Measurements from ENCODE around the gene C1GALT1.

DNA sequence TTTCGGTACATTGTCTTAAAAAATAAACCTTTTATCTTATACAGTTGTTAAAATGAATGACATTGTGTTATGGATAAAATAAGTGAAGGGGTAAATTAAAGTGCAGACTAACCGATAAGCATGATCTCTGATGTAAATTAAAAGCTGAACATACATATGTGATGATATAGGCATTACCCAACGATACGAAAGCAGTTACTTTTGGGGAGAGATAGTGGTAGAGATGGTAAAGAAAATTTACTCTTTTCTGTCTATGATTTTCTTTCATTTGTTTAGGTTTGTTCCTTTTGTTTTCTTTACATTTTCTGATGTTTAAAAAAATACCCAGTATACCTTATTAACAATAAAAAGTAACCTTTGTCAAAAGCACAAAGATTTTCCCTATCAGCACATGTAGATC lies 6.4 kb downstream of the C1GALT1 start:
- no peak for TF ChIP-seq EZH2 (IDR thresholded peaks at IDR 0.05; ENCODE audit: low read length)
- TF ChIP-seq, protein P1, sequence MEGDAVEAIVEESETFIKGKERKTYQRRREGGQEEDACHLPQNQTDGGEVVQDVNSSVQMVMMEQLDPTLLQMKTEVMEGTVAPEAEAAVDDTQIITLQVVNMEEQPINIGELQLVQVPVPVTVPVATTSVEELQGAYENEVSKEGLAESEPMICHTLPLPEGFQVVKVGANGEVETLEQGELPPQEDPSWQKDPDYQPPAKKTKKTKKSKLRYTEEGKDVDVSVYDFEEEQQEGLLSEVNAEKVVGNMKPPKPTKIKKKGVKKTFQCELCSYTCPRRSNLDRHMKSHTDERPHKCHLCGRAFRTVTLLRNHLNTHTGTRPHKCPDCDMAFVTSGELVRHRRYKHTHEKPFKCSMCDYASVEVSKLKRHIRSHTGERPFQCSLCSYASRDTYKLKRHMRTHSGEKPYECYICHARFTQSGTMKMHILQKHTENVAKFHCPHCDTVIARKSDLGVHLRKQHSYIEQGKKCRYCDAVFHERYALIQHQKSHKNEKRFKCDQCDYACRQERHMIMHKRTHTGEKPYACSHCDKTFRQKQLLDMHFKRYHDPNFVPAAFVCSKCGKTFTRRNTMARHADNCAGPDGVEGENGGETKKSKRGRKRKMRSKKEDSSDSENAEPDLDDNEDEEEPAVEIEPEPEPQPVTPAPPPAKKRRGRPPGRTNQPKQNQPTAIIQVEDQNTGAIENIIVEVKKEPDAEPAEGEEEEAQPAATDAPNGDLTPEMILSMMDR (optimal IDR thresholded peaks at IDR 0.05 in 1 of 3, IDR thresholded peaks at IDR 0.05 in 1 of 3, conservative IDR thresholded peaks at IDR 0.05 in 1 of 3; ENCODE audit: extremely low read depth in 1 of 3, insufficient read depth in 2 of 3, low read length in 3 of 3), result no peak

All from keratinocyte (primary cell).